Endothelial cell (in vitro differentiated cells): ENCODE measurements around the gene TMEM198. TPM values are rescaled to one million over a fixed set of nuclear protein-coding genes. Genes with fewer than 3 reads are reported as not detected.

Experiments used
- DNase-seq: peaks from one replicate; pipeline ENCODE4 v3.0.0; 2021; ENCODE audit warnings: low spot score
- H3K27ac Mint-ChIP-seq: one replicate; pipeline ENCODE4 v1.8.0; 2021; ENCODE audit warnings: mixed read lengths, inconsistent platforms; ENCODE audit not compliant: unreplicated experiment
- H3K27me3 Mint-ChIP-seq: one replicate; pipeline ENCODE4 v1.8.0; 2021; ENCODE audit warnings: mild to moderate bottlenecking, moderate library complexity, mixed read lengths, inconsistent platforms; ENCODE audit not compliant: unreplicated experiment
- H3K36me3 Mint-ChIP-seq: one replicate; pipeline ENCODE4 v1.8.0; 2021; ENCODE audit warnings: mild to moderate bottlenecking, low read depth, mixed read lengths, inconsistent platforms; ENCODE audit not compliant: unreplicated experiment
- H3K4me1 Mint-ChIP-seq: one replicate; pipeline ENCODE4 v1.8.0; 2021; ENCODE audit warnings: mild to moderate bottlenecking, mixed read lengths, inconsistent platforms; ENCODE audit not compliant: unreplicated experiment
- H3K4me3 Mint-ChIP-seq: one replicate; pipeline ENCODE4 v1.8.0; 2021; ENCODE audit warnings: mild to moderate bottlenecking, mixed read lengths, inconsistent platforms; ENCODE audit not compliant: unreplicated experiment
- H3K9me3 Mint-ChIP-seq: one replicate; pipeline ENCODE4 v1.8.0; 2021; ENCODE audit warnings: mixed read lengths, inconsistent platforms; ENCODE audit not compliant: unreplicated experiment
- CTCF ChIP-seq: fragments of 200-600 bp; sonication (generic); IDR thresholded peaks from one replicate; pipeline ENCODE4 v1.5.0; 2021; ENCODE audit warnings: antibody characterized with exemption; ENCODE audit not compliant: unreplicated experiment
- total RNA-seq: library from RNA; stranded (reverse); fragmentation: NEBNext Ultra II Directional; extraction: Animal tissue kit (Norgen Biotek cat#: 25700); gene quantifications from one replicate; pipeline ENCODE4 v1.2.1, GENCODE V29; 2021; ENCODE audit not compliant: unreplicated experiment

TMEM198 gene
- total RNA-seq, 1 donor from 2014 or later = not detected

GRCh38 chr2:219512524-219513216 is 31.2 kb upstream of the TMEM198 start:
- Mint-ChIP-seq H3K4me3 (no peak overlapping the region), H3K27me3 (peaks cover 17% of the 10 kb centered on the region), H3K4me1 (peaks cover 51% of the 10 kb centered on the region), H3K27ac (no peak overlapping the region), H3K9me3 (no peaks in the 10 kb centered on the region), H3K36me3 (peaks cover 4% of the 10 kb centered on the region)
- DNase-seq = no peak
- no peak for TF ChIP-seq CTCF

GRCh38 chr2:219513787-219514186 is 30.0 kb upstream of the TMEM198 start:
- Mint-ChIP-seq H3K9me3 (no peaks in the 10 kb centered on the region), H3K4me1 (peaks cover 61% of the 10 kb centered on the region), H3K4me3 (no peak overlapping the region), H3K27me3 (peaks cover 22% of the 10 kb centered on the region), H3K36me3 (peaks cover 4% of the 10 kb centered on the region), H3K27ac (no peak overlapping the region)
- no peak for TF ChIP-seq CTCF
- no peak for DNase-seq

- H3K27ac Mint-ChIP-seq = no peak within 1 kb of the TSS
- H3K4me3 Mint-ChIP-seq = no peak within 1 kb of the TSS
- H3K36me3 Mint-ChIP-seq = peaks cover 4% of the 10 kb centered on the region
- TF ChIP-seq CTCF = no peak
- H3K4me1 Mint-ChIP-seq = peaks cover 63% of the 10 kb centered on the region
- DNase-seq = no peak
- peaks cover 24% of the 10 kb centered on the region for H3K27me3 Mint-ChIP-seq
- H3K9me3 Mint-ChIP-seq = no peaks in the 10 kb centered on the region
These were observed 29.5 kb upstream of the TMEM198 start, which contains the start of gene ASIC4 for GRCh38 chr2:219514196-219514761. TSS of gene ASIC4 (plus strand) at chr2:219514482. CDS start at chr2:219514725, 243 bp downstream.

- no peak for DNase-seq
- Mint-ChIP-seq H3K4me1 (peaks cover 61% of the 10 kb centered on the region), H3K9me3 (no peaks in the 10 kb centered on the region), H3K36me3 (peaks cover 4% of the 10 kb centered on the region), H3K27ac (no peak overlapping the region), H3K4me3 (no peak overlapping the region), H3K27me3 (peaks cover 27% of the 10 kb centered on the region)
- no peak for TF ChIP-seq CTCF
These were observed 29.0 kb upstream of the TMEM198 start for GRCh38 chr2:219514836-219515235.
